ENCODE data around the gene RTL1. TPM values are rescaled to one million over a fixed set of nuclear protein-coding genes. Genes with fewer than 3 reads are reported as not detected.
A peak's percentile ranks its signal among the peaks of the same experiment; 100 is the strongest.

Gene RTL1
- total RNA-seq, 1 experiment from 2014 or later = not detected

- H3K4me3 Mint-ChIP-seq = no peak overlapping the region
- H3K4me2 ChIP-seq (ENCODE audit: insufficient read depth, insufficient read length, low read length) = no peak overlapping the region
These were observed 71.1 kb downstream of the RTL1 start for GRCh38 chr14:100832311-100832960.

More at GRCh38 chr14:100832311-100832960, 71.1 kb downstream of the RTL1 start:
- peak; percentile 18; the same call in 1 of the 3 replicates for TF ChIP-seq CTCF (conservative IDR thresholded peaks at IDR 0.05)
- H3K9me3 ChIP-seq (ENCODE audit: control insufficient read depth, low read depth, low read length) = no peaks in the 10 kb centered on the region
- Mint-ChIP-seq H3K36me3 (ENCODE audit: insufficient read depth in 1 of 3, low read depth in 3 of 3) (peaks cover 5 to 14% (median 6%) of the 10 kb centered on the region in 3 experiments), H3K27ac (peak overlapping the region in 2 of 3 experiments; percentile 34 to 95; a peak in 3 of 7 replicates), H3K27me3 (ENCODE audit: low read depth) (peaks cover 10% of the 10 kb centered on the region), H3K4me1 (peaks cover 41 to 62% of the 10 kb centered on the region in 2 experiments), H3K9me3 (peaks cover 10 to 19% of the 10 kb centered on the region in 2 experiments)
- H3K79me1 ChIP-seq (ENCODE audit: insufficient read depth, low read depth, low read length, poor library complexity, severe bottlenecking) = no peaks in the 10 kb centered on the region
- H4K5ac ChIP-seq (ENCODE audit: insufficient read length, low read depth, low read length) = no peak overlapping the region
- H4K20me1 ChIP-seq (ENCODE audit: control insufficient read depth, insufficient read depth, insufficient read length) = no peaks in the 10 kb centered on the region
- H3K4me1 ChIP-seq (ENCODE audit: insufficient read depth, low read length) = peaks cover 5% of the 10 kb centered on the region; the same call in 1 of the 2 replicates
- H2AFZ ChIP-seq (ENCODE audit: low read length) = no peak overlapping the region
- no peak overlapping the region for H4K91ac ChIP-seq (ENCODE audit: insufficient read length, low read depth, low read length)
- no peak overlapping the region for H2BK15ac ChIP-seq (ENCODE audit: low read depth, low read length)
- no peak overlapping the region for H4K8ac ChIP-seq (replicated peaks; ENCODE audit: insufficient read length, low read depth, low read length)
- H3K27me3 ChIP-seq (ENCODE audit: insufficient read depth, low read length) = no peaks in the 10 kb centered on the region
- no peak overlapping the region for H3K4ac ChIP-seq (ENCODE audit: low read depth, low read length)
- no peak overlapping the region for H2BK120ac ChIP-seq (ENCODE audit: low read depth, low read length, poor library complexity, severe bottlenecking)
- DNase-seq = no peak
- no peaks in the 10 kb centered on the region for H3K23me2 ChIP-seq (ENCODE audit: insufficient read length, low read depth, low read length, poor library complexity, severe bottlenecking)
- no peak overlapping the region for H3K14ac ChIP-seq (ENCODE audit: insufficient read depth, low read length)
- no peak overlapping the region for H3K9ac ChIP-seq (ENCODE audit: extremely low read depth, insufficient read length, low read length)
- no peak overlapping the region for H3T11ph ChIP-seq (ENCODE audit: low read length)
- no peak overlapping the region for H2BK5ac ChIP-seq (ENCODE audit: insufficient read length, low read length)
- H3K18ac ChIP-seq (ENCODE audit: insufficient read length, low read depth, low read length) = peak overlapping the region; percentile 17
- H2BK20ac ChIP-seq (ENCODE audit: low read depth, low read length, poor library complexity, severe bottlenecking) = no peak overlapping the region
- no peak overlapping the region for H3K23ac ChIP-seq (ENCODE audit: insufficient read length, low read depth, low read length)
- H3K56ac ChIP-seq (ENCODE audit: insufficient read length, low read depth, low read length) = no peak overlapping the region
- H2AK5ac ChIP-seq (ENCODE audit: insufficient read length, low read length) = no peak overlapping the region
- no CpG with 5 or more reads among the region's 21 CpGs for WGBS (ENCODE audit: extremely low coverage, insufficient read length, low lambda C conversion rate)
- H2BK12ac ChIP-seq (ENCODE audit: insufficient read length, low read depth, low read length) = no peak overlapping the region
- H3K79me2 ChIP-seq (ENCODE audit: insufficient read depth, low read length) = no peaks in the 10 kb centered on the region
- no peak overlapping the region for H3K27ac ChIP-seq (ENCODE audit: insufficient read length, low read depth, low read length)

Data from H9 (cell line).